ENCODE data around the gene C1QTNF6. TPM values are rescaled to one million over a fixed set of nuclear protein-coding genes. Genes with fewer than 3 reads are reported as not detected.
"Not testable (repeated sequence)": the region's sequence is repeated elsewhere in the genome, so short reads cannot be mapped to it uniquely, and the experiment has no call there.

The C1QTNF6 gene
- total RNA-seq (ENCODE audit: unreplicated experiment) = 3.3 TPM
- long read RNA-seq = 0 reads

DNA sequence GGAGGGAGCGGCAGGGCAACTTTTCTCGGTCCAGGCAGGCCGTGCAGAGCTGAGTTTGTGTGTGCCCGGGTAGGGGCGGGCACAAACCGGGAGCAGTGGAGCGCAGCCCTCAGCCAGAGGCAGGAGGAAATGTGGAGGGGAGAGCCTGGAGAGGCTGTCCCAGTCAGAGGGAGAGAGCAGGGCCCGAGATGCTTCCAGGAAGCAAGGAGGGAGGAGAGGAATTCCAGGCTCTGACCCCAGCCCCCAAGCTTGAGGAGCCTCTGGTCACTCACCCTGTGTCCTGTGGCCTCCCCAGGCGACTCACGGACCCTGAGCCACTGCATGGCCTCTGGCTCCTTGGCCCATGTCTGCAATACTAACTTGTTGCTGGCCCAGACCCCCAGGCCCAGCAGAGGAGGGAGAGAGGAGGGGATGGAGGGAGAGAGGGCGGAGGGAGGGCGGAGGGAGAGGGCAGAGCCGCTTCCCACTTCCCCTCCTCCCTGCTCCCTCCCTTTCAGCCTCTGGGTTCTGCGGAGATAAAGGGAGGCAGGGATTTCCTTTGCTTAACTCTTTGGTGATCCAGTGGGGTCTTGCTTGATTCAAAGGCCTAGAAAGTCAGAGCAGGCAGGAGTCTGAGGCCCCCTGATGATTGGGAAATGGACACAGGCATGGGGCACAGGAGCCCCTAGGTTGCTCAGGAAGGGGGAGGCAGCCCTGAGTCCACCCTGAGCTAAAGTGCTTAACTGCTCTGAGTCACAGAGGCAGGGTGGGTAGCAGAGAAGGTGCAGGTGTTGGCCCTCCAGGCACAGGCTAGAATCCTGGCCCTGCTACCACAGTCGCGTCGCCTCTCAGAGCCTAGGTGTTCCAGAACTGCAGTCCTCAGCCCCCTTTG is at the start of gene C1QTNF6:
Gene C1QTNF6 (minus strand): TSS at position 357 of the 871 bp plus-strand sequence. CDS start 34 bp downstream, at position 323.
- peaks cover 2% of the 10 kb centered on the region for H3K27me3 Mint-ChIP-seq (ENCODE audit: unreplicated experiment)
- H3K27ac Mint-ChIP-seq (ENCODE audit: unreplicated experiment) = no peak within 1 kb of the TSS
- H3K9me3 Mint-ChIP-seq (ENCODE audit: unreplicated experiment) = peaks cover 4% of the 10 kb centered on the region
- H3K4me3 Mint-ChIP-seq (ENCODE audit: unreplicated experiment) = no peak within 1 kb of the TSS
- no peaks in the 10 kb centered on the region for H3K36me3 Mint-ChIP-seq (ENCODE audit: unreplicated experiment)
- peak; percentile 28 for DNase-seq
- peaks cover 2% of the 10 kb centered on the region for H3K4me1 Mint-ChIP-seq (ENCODE audit: low read depth, unreplicated experiment)
- TF ChIP-seq, protein P1, sequence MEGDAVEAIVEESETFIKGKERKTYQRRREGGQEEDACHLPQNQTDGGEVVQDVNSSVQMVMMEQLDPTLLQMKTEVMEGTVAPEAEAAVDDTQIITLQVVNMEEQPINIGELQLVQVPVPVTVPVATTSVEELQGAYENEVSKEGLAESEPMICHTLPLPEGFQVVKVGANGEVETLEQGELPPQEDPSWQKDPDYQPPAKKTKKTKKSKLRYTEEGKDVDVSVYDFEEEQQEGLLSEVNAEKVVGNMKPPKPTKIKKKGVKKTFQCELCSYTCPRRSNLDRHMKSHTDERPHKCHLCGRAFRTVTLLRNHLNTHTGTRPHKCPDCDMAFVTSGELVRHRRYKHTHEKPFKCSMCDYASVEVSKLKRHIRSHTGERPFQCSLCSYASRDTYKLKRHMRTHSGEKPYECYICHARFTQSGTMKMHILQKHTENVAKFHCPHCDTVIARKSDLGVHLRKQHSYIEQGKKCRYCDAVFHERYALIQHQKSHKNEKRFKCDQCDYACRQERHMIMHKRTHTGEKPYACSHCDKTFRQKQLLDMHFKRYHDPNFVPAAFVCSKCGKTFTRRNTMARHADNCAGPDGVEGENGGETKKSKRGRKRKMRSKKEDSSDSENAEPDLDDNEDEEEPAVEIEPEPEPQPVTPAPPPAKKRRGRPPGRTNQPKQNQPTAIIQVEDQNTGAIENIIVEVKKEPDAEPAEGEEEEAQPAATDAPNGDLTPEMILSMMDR (IDR thresholded peaks at IDR 0.05; ENCODE audit: partially characterized antibody, unreplicated experiment) = no peak

DNA sequence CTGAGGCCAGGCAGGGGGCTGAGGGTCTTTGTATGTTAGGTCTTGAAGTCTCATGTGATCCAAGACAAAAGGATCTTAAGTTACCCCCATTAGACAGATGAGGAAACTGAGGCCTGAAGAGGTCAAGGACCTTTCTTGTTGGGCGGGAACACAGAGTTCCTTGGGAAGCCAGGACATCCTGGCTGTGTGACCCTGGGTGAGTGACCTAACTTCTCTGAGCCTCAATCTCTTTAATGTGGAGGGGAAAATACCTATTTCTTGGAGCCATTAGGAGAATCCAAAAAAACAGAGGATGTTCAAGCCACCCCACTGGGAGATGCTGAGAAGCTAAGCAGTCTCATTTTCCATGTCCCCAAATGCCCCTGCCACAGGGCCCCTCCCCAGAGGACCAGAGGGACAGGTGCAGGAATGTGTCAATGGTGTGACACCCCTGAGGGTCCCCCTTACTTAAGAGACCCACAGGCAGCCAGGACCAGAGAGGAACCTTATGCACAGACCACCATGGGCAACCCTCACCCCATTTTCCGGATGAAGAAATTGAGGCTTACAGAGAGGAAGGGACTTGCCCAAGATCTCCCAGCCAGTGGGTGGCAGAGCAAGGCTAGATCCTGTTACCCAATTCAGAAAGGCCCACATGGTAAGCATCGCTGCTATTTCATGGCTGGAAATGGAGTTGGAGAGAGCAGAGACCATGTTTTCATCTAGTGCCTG is 48.0 kb upstream of the C1QTNF6 start:
- Mint-ChIP-seq H3K4me3 (ENCODE audit: unreplicated experiment) (no peak overlapping the region), H3K27ac (ENCODE audit: unreplicated experiment) (no peak overlapping the region), H3K9me3 (ENCODE audit: unreplicated experiment) (peaks cover 9% of the 10 kb centered on the region), H3K36me3 (ENCODE audit: unreplicated experiment) (no peaks in the 10 kb centered on the region), H3K4me1 (ENCODE audit: low read depth, unreplicated experiment) (peaks cover 9% of the 10 kb centered on the region), H3K27me3 (ENCODE audit: unreplicated experiment) (peaks cover 16% of the 10 kb centered on the region)
- DNase-seq = no peak
- TF ChIP-seq, protein P1 (IDR thresholded peaks at IDR 0.05; ENCODE audit: partially characterized antibody, unreplicated experiment) = no peak

DNA sequence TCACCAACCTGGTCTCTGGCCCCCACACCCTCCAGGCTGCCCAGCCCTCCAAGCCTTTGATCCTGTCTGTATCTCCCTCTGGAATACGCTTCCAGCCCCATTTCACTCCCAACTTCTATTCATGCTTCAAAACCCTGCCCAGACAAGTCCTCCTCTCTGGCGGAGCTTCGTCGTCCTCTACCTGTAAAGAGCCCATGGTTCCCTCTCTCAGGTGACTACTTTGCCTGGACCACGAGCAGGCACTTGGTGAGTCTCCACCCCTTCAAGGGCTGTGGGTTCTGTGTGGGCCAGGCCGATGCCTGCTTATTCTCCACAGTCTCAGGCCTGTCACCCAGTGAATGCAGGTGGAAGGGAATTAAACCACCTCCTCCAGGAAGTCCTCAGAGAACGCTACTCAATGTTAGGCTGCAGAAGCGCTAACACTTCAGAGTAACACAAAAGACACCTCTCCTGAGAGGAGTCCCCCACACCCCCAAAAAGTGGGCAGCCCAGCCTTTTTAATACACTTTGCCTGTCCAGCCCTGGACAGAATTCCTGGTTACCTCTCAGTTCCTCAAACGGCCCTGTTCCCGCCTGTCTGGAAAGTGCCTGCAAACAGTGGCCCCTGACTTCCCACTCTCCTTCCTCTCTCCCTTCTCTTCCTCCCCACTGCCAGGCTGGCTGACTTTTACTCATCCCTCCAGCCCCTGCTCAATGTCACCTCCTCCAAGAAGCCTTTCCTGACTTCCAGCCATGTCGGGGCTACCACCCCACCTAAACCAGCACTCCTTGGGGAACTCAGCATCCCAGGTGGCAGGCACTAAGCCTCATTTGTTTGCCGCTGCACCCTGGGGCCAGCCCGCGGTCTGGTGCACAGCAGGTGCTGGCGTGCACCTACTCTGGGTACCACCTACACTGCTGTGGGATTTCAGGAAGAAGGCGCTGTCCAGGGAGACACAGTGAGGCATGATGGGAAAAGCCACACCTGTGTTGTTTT is 47.0 kb upstream of the C1QTNF6 start:
- peaks cover 7% of the 10 kb centered on the region for H3K9me3 Mint-ChIP-seq (ENCODE audit: unreplicated experiment)
- no peak overlapping the region for H3K4me3 Mint-ChIP-seq (ENCODE audit: unreplicated experiment)
- H3K4me1 Mint-ChIP-seq (ENCODE audit: low read depth, unreplicated experiment) = peaks cover 3% of the 10 kb centered on the region
- H3K27ac Mint-ChIP-seq (ENCODE audit: unreplicated experiment) = no peak overlapping the region
- TF ChIP-seq, protein P1 (IDR thresholded peaks at IDR 0.05; ENCODE audit: partially characterized antibody, unreplicated experiment) = no peak
- DNase-seq = no peak
- no peaks in the 10 kb centered on the region for H3K36me3 Mint-ChIP-seq (ENCODE audit: unreplicated experiment)
- H3K27me3 Mint-ChIP-seq (ENCODE audit: unreplicated experiment) = peaks cover 19% of the 10 kb centered on the region

DNA sequence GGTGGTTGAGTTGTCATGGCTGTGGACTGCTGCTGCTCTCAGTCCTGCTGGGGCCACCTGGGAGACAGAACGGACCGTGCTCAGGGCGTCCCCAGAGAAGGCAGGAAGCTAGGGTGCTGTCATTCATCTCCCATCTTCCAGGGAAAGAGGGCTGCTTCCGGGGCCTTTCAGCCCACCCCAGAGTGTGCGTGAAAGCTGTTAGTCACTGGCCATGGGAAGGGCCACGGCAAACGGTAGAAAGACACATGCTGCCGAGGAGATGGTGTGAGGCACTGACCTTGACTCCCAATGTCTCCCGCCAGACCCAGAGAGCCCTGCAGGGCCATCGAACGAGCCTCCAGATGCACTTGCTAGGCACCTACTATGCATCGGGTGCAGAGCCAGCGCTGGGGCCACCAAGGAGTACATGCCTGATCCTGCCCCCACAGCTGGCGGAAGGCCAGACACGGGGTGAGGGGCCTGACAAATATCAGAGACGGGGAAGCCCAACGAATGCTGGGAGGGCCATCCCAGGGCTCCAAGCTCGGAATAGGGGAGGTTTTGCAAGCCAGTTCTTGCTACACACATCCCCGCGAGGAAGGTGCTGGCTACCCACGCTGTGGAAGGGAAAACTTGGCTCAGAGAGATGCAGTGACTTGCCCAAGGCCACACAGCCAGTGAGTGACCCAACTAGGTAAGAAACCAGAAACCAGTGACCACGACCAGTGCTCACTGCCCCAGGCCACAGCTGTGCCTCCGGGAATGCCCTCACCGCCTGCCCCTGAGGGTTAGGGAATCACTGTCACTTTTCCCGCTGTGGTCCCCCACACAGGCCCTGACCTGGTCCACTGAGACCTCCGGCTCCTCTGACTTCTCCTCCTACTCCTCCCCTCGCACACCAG is 45.9 kb upstream of the C1QTNF6 start:
- Mint-ChIP-seq H3K4me3 (ENCODE audit: unreplicated experiment) (no peak overlapping the region), H3K9me3 (ENCODE audit: unreplicated experiment) (peaks cover 6% of the 10 kb centered on the region), H3K27me3 (ENCODE audit: unreplicated experiment) (peaks cover 19% of the 10 kb centered on the region), H3K36me3 (ENCODE audit: unreplicated experiment) (no peaks in the 10 kb centered on the region), H3K4me1 (ENCODE audit: low read depth, unreplicated experiment) (peaks cover 3% of the 10 kb centered on the region), H3K27ac (ENCODE audit: unreplicated experiment) (peak overlapping the region; percentile 25)
- TF ChIP-seq, protein P1 (IDR thresholded peaks at IDR 0.05; ENCODE audit: partially characterized antibody, unreplicated experiment) = no peak
- no peak for DNase-seq

DNA sequence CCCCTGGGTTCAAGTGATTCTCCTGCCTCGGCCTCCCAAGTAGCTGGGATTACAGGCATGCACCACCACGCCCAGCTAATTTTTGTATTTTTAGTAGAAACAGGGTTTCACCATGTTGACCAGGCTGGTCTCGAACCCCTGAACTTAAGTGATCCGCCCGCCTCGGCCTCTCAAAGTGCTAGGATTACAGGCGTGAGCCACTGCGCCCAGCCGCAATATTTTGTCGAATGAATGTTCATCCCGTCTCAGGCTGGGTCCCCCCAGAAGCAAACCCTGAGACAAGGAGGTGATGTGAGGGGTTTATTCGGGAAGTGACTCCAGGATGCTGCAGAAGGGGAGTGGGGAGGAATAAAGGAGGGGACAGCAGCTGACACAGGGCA is 45.3 kb upstream of the C1QTNF6 start:
- H3K4me3 Mint-ChIP-seq (ENCODE audit: unreplicated experiment); DNase-seq; H3K4me1 Mint-ChIP-seq (ENCODE audit: low read depth, unreplicated experiment); H3K9me3 Mint-ChIP-seq (ENCODE audit: unreplicated experiment); H3K36me3 Mint-ChIP-seq (ENCODE audit: unreplicated experiment): not testable (repeated sequence)
- Mint-ChIP-seq H3K27ac (ENCODE audit: unreplicated experiment) (peak overlapping the region; percentile 25), H3K27me3 (ENCODE audit: unreplicated experiment) (peaks cover 19% of the 10 kb centered on the region)

All from glutamatergic neuron (in vitro differentiated cells).